NCI-H345 treated with DMSO at 0.1 percent for 48 hours (cell line): ENCODE data around the gene NLRC5.
A peak's percentile ranks its signal among the peaks of the same experiment; 100 is the strongest.

Experiments used
- DNase-seq: peaks from one replicate; lab custom pipeline; 2025; ENCODE audit not compliant: unreplicated experiment; lab: John Stamatoyannopoulos, UW

NLRC5 gene, protein sequence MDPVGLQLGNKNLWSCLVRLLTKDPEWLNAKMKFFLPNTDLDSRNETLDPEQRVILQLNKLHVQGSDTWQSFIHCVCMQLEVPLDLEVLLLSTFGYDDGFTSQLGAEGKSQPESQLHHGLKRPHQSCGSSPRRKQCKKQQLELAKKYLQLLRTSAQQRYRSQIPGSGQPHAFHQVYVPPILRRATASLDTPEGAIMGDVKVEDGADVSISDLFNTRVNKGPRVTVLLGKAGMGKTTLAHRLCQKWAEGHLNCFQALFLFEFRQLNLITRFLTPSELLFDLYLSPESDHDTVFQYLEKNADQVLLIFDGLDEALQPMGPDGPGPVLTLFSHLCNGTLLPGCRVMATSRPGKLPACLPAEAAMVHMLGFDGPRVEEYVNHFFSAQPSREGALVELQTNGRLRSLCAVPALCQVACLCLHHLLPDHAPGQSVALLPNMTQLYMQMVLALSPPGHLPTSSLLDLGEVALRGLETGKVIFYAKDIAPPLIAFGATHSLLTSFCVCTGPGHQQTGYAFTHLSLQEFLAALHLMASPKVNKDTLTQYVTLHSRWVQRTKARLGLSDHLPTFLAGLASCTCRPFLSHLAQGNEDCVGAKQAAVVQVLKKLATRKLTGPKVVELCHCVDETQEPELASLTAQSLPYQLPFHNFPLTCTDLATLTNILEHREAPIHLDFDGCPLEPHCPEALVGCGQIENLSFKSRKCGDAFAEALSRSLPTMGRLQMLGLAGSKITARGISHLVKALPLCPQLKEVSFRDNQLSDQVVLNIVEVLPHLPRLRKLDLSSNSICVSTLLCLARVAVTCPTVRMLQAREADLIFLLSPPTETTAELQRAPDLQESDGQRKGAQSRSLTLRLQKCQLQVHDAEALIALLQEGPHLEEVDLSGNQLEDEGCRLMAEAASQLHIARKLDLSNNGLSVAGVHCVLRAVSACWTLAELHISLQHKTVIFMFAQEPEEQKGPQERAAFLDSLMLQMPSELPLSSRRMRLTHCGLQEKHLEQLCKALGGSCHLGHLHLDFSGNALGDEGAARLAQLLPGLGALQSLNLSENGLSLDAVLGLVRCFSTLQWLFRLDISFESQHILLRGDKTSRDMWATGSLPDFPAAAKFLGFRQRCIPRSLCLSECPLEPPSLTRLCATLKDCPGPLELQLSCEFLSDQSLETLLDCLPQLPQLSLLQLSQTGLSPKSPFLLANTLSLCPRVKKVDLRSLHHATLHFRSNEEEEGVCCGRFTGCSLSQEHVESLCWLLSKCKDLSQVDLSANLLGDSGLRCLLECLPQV (N-terminal part only)

DNA sequence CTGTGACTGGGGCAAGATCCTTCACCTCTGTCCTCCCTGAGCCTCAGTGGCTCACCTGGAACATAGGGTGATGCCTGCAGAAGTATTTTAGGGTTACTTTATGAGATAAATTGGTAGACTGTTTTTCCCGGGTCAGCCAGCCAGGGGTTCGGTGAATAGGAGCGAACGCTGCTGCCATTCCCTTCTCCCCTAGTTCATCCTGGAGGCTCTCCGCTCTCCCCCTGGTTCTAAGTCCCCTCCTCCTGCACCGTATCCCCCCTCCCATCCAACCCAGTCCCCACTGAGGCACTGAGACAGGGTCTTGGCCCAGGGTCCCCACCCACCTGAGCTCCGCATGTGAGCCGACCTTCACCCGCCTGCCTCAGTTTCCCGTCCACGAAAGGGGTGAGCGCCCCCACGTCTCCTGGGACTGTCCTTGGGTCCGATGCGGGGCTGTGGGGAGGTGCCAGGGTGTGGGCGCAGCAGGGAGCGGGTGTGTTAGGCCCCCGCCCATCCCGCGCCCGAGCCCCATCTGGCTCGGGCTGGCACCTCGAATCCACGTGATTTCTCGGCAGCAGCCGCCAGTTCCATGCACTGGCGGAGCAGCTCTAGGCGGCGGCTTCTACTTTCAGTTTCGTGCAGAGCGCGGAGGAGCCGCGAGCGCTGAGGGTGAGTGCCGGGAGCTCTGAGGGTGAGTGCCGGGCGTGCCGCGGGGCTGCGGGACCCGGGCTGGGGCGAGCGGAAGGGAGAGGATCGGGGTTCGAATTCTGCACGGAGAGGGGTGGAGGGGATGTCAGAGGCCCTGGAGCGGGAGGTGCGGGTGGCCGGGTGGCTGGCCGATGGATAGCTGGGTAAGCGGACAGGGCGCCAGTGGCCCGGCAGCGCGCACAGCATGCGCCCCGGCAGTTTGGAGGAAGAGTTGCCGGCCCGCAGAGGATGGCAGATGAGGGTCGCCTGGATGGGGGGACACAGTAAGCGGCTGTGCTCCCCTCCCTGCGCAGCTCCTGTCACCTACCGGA lies at the start of gene NLRC5:
NLRC5 (plus strand) TSS at position 610 of the 998 bp plus-strand sequence. CDS start 31,156 bp downstream, outside the sequence.
- peak; percentile 21 for DNase-seq

DNA sequence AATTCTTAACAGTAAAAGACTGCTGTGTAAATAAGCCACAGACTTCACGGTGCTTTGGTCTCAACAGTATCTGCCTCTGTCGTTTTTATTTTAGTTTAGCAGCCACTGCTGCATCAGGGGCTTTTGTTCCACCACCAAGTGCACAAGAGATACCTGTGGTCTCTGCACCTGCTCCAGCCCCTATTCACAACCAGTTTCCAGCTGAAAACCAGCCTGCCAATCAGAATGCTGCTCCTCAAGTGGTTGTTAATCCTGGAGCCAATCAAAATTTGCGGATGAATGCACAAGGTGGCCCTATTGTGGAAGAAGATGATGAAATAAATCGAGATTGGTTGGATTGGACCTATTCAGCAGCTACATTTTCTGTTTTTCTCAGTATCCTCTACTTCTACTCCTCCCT lies 49.6 kb upstream of the NLRC5 start:
- peak; percentile 85 for DNase-seq

DNA sequence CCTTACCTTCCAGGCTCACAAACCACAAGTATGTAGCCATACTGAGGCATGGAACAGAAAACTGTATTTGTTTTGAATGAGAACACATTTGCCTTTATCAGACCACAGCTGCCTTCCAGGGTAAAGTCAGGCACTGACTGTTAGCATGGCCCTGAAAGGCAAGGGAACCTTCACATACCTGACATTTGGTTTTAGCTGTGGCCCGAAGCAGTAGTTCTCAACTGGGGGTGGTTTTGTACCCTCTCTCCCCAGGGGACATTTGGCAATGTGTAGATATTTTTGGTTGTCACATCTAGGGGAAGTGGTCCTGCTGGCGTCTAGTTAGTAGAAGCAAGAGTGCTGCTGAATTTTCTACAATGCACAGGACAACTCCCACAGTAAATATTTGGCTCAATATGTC lies 48.3 kb upstream of the NLRC5 start:
- no peak for DNase-seq

DNA sequence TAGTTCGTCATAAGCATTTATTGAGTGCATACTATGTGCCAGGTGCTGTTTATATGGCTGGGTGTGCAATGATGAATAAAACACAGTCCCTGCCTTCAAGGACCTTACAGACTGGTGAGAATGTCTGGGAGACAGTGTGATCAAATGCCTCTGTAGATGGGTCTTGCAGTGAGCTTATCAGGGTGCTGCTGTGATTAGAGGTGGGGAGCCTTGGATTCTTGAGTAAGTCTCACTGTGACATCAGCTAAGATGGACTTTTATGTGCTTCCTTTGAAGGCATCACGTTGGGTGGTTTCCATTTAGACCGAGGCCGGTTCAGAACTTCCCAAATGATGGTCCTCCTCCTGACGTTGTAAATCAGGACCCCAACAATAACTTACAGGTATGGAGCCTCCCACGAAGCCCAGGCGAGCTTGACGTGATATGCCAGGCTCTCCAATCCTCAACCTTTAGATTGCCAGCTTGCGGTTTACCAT lies 47.5 kb upstream of the NLRC5 start:
- DNase-seq: no peak

DNA sequence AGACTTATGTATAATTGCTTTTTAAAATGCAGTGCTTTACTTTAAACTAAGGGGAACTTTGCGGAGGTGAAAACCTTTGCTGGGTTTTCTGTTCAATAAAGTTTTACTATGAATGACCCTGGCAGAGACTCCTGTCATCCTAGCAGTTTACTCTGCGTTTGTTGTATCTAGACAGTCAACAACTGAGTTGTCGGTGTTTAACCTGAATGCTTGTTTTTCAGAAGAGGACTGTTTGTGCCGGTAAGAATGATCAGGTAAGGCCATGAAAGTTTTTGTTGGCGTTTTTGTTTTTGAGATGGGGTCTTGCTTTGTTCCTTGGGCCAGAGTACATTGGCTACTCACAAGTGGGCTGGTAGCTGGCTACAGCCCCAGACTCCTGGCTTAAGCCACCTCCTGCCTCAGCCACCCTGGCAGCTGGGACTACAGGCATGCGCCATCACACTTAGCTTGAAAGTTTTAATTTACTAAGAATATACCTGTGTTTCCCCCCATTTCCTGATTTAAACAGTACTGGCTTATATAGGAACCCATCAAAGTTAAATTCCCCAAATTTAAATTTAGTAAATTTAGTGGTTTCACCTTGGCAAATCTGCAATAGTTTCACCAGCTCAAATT lies 45.5 kb upstream of the NLRC5 start:
- no peak for DNase-seq

DNA sequence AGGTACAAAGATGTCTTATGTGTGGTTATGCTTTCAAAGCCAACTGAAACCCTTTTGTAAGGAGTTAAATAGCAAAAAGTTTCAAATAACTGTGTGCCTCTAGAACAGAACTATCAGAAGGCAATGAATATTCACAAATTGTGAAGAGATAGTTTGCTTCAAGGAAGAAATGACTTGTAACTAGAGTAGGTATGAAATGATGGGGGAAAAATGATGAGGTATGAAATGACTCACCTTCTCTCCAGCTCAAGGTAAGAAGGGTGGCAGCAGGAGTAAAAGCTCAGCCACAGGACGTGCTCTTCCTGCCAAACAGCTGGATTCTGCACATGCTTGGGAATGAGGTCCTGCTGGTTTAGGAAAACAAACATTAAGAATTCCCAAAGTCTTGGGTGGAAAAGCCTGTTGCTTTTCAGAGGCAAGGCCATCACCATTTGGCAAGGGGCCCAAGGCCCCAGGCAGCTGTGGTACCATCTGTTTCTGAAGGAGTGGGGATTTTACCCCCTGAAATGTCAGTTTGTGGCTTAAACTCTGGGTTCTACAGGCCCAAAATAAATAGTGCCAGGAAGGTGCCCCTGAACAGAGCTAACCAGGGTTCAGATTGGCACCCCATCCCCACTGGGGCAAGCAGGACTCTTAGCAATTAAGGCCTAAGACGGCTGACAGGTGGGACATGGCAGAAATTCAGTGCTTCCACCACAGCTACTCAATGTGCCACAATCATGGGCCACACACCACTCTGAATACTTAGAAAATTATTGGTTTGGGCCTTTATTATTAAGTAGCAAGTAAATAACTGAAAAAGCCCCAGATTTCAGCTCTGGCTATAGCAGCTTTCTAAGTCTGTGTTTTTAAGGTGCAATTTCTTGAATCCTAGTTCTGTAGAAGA lies 44.2 kb upstream of the NLRC5 start:
- no peak for DNase-seq

DNA sequence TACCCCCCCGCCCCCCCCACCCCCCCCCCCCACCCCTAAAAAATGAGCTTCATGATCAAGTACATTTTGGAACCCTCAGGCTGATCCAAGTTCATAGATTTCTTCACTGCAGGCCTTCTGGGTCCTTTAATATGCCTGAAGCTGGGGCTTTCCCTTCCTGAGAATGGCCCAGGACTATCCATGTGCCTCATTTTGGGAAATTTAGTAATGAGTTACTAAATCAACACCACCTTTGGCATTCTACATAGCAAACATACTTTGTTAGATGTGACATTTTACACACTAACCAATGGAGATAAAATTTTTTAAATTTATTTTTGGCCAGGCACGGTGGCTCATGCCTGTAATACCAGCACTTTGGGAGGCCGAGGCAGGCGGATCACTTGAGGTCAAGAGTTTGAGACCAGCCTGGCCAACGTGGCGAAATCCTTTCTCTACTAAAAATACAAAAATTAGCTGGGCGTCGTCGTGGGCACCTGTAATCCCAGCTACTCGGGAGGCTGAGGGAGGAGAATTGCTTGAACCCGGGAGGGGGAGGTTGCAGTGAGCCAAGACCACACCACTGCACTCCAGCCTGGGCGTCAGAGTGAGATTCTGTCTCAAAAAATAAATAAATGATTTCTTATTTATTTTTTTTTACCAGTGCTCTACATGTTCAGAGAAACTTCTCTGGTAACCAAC lies 43.4 kb upstream of the NLRC5 start:
- no peak for DNase-seq

DNA sequence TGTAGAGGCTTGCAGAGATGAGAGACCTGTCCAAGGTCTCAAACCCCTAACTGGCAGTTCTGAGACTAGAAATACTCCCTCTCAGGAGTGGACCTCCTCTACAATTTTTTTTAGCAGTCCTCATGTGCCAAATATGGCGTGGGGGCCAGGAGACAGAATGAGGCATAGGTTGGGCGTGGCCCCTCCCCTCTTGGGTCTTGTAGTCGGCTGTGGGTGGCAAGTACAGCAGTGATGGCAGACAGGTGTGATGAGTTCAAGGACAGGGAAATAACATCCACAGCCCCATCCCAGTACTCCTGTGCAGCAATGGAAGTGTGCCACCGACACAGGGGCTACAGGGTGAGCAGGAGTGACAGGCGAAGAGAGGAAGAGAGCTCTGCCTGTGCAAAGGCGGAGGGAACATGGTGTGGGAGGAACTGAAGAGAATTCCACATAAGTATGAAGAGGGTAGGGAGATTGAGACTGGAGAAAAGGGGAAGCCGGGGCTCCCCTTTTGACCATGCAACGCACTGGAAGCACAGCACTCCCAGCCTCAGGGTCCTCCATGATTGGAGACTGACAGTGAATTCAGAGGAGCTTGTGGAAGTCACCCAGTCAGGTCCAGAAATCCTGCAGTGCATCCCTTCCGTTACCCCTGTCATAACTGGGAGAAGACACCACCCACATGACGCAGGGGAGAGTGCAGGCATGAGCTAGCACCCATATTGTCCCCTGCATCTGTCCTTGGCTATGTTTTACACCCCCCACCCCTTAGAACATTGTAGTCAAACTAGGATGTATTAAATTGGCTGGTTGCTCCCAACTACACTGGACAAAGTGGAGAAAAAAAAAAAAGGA lies 42.4 kb upstream of the NLRC5 start:
- no peak for DNase-seq

DNA sequence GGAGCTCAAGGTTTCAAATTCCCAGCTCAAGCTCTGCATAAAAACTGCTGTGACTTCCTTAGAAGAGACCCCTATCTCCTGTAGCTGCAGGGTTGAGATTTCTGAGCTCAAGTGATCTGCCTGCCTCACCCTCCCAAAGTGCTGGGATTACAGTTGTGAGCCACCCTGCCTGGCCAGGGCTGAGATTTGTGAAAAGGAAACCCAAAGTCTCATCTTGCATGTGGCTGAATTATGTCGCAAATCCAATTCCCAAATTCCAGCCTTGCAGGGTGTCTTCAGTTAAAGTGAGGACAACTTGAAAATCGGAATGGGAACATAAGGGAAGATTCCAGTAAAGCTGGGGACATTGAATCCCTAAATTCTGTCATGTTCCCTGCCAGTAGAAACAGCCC lies 41.8 kb upstream of the NLRC5 start:
- DNase-seq: no peak

DNA sequence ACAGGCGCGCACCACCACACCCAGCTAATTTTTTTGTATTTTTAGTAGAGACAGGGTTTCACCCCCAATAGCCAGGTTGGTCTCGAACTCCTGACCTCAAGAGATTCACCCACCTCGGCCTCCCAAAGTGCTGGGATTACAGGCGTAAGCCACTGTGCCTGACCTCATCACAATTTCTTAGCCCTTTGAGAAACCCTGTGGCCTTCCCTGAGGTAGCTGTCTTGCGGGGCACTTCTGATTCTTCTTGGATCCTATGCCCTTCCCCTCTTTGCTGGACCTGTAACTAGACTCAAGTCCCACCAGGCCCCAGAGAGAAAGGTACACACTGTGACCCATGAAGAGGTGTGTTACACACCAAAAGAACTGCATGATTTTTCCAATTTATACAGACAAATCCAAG lies 41.1 kb upstream of the NLRC5 start:
- no peak for DNase-seq

DNA sequence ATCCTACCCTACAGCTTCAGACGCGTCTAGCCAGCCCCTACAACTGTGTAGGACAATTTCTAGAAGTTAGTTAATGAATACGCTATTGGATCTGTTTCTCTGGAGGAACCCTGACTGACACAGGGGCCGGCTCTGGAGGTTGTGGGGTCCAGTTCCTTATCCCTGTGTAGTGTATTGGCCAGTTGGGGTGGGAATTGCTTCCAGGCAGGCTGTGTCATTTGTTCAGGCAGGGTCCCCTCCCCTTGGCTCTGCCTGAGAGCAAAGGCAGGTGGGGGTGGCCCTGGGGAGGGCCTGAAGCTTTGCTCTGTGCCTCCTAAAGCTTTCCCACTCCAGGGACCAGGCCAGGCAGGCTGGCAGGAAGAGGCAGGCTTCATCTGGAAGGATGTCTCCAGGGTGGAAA lies 39.3 kb upstream of the NLRC5 start:
- DNase-seq: no peak

DNA sequence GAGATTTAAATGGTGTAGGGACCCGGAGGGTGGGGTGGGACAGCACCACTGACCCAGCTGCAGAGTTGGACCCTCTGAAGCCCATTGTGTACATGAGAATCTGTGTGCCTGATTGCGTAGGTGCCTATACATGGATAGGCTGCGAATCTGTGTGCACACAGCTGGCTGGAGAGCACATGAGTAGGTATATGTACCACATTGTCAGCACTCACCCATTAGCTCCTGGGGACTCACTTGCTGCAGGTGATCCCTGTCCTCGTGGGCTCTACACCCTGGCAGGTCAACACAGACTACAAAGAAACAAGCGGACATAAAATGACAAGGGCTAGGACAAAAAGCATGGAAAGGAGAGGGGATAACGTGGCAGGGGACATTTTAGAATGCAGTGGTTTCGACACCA lies 38.9 kb upstream of the NLRC5 start:
- no peak for DNase-seq

DNA sequence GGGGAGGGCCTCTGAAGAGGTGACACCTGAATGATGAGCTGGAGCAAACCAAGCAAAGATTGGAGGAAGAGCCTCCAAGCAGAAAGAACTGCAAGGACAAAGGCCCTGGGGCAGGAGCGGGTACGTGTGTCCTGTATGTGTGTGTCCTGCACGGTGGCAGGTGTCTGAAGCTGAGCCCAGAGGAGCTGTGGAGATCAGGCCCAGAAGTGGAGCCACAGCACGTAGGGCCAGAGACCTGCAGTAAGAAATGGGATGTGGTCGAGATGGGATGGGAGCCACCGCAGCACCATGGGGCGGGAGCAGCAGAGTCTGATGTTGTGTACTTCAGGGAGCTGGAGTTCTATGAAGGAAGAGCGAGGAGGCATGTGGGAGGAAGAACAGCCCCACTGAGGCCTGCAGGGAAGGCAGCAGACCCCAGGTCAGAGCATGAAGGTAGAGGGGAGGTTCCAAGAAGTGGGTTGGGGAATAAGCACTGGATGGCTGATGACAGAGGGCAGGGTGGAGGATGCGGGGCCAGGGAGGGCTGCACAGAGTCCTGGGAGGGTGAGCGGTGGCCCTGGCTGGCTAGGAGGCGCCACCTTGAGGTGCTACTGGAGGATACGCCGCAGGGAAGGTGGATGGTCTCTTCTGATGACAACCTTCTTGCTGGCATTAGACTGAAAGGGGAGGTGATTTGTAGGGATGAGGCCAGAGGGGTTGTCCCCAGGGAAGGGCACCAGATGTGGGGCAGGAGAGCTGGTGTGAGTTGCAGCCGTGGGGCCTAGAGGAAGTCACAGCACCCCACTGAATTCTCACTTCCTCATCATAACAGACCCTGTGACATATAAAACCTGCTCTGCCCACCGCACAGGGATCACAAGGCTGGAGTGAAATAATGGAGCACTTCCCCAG lies 38.2 kb upstream of the NLRC5 start:
- no peak for DNase-seq

DNA sequence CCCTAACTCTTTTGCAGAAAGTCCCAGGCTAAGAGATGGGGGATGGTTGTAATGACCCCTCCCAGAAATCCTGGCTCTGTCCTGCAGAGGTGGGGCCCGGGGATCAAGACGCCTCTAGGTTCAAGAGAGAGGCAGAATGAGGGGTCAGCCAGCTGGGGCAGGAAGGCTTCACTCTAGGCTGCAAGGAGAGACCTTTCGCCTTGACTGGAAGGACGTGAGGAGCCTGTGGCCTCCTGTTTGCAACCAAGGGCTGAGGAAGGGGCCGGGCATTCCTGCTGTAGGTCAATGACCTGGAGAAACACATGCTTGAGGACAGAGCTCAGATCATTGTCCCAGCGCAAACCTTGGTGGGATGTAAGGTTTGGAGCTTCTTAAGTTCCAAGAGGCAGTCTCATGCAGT lies 36.4 kb upstream of the NLRC5 start:
- no peak for DNase-seq

DNA sequence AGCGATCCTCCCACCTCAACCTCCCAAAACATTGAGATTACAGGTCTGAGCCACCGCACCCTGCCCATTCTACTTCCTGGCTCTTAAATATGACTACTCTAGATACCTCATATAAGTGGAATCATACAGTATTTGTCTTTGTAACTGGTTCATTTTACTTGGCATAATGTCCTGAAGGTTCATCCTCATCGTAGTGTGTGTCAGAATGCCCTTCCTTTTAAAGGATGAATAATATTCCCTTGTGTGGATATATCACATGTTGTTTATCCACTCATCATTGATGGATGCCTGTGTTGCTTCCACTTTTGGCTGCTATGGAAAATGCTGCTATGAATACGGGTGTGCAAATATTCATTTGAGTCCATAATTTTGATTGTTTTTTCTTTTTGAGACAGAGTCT lies 33.3 kb upstream of the NLRC5 start:
- no peak for DNase-seq

DNA sequence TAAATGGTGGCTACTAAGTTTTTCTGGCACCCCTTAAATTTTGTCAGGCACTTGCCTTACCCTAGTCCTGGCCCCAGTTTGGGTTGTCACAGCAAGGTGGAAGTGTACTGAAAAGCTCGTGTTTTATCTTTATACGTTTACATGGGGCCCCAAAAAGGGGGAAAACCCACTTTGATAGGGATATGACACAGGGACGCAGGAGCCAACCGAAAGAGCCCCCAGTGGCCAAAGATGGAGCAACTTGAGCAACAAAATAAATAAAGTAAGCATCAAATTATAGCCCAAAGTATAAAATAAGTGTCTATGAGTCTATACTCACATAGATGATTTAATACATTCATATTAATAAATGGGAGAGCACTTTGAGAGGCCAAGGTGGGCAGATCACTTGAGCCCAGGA lies 32.6 kb upstream of the NLRC5 start:
- no peak for DNase-seq
